Activated CD4-positive, alpha-beta T cell treated with anti-CD3 and anti-CD28 coated beads, Interleukin-2, amount 50 U/mL, for 16 hours (primary cell): ENCODE results near the gene RCSD1.
A peak's percentile ranks its signal among the peaks of the same experiment; 100 is the strongest.

Experiments
- DNase-seq: peaks from one replicate; pipeline ENCODE4 v3.0.0-alpha.2; 2020

Gene RCSD1

DNA sequence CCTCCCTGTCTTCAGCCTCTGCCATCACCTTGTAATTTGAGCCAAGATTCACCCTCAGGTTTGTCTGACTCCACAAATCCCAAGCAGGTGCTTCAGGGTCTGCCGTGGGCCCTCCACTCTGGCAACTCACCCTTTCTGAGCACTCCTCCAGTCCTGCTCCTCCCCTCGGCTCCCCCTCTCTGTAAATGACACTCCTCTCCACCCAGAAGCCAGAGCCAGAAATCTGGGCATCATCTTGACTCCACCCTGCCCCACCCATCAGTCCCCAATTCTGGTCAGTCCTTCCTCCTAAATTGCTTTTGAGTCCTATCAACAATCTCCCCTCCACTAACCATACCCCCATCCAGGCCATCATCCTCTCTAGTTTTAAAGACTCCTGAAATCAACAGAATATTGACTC, 40.5 kb downstream of the RCSD1 start:
- no peak for DNase-seq

DNA sequence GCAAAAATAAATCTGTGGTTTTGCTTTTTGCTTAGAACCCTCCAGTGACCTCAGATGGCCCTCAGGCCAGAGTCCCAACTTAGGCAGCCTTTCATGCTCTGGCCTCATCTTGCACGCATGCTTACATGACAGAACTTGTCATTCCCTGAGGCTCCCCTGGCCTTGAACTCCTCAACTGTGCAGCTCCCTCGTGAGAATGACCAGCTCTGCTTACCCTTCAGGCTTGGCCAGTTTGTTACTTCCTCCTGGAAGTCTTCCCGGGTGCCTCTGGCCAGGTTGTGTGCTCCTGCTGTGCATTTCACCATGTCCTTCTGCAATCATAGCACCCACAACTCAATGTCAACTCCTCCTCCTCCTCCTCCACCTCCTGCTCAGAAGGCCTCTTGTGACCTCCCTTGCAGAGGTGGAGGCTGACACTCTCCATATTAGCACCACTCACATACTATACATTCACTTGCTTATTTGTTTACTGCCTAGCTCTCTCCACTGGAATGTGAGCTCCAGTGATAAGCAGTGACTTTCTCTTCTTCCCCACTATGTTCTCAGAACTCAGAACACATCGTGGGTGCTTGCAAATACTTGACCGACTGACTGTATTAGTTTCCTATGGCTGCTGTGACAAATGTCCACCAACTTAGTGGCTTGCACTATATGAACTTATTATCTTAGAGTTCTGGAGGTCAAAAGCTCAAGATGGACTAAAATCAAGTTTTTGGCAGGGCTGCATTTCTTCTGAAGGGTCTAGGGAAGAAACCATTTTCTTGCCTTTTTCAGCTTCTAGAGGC, 41.9 kb downstream of the RCSD1 start:
- no peak for DNase-seq

DNA sequence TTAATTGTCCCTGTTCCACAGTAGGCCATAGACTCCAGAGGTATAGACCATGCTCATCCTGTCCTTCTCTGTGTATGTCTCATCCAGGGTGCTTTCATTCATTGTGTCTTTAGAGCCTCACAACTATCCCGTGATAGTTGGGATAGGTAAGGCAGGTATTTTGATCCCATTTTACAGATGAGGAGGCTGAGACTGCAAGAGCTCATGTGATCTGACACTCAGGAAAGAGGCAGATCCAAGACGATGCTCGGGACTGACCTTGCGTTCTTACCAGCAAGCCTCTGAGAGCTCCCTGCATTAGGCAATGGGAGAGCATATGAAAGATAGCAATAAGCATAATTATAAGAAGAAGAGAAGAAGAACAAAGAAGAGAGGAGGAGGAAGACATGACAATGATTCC, 42.8 kb downstream of the RCSD1 start:
- DNase-seq: no peak

GRCh38 chr1:167673265-167673664, 43.2 kb downstream of the RCSD1 start:
- no peak for DNase-seq

DNA sequence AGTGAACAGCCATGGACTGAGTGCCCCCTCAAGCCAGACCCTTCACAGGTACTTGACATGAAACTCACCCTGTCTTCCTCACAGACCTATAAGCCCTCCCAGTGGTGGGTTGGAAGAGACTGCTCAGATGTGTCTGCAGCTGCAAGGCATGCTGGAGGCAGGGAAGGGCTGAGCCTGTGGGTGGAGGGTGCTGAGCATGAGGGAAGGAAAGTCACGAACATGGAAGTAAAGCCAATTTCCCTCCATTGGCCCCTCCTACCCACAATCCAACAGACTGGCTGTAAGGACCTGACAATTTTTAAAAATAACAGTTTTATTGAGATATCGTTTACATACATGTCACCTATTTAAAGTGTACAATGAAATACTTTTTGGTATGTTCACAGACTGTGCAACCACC, 44.1 kb downstream of the RCSD1 start:
- no peak for DNase-seq

GRCh38 chr1:167675440-167675839, 45.4 kb downstream of the RCSD1 start:
- DNase-seq: no peak

GRCh38 chr1:167676205-167676915, 46.3 kb downstream of the RCSD1 start:
- peak; percentile 5 for DNase-seq

DNA sequence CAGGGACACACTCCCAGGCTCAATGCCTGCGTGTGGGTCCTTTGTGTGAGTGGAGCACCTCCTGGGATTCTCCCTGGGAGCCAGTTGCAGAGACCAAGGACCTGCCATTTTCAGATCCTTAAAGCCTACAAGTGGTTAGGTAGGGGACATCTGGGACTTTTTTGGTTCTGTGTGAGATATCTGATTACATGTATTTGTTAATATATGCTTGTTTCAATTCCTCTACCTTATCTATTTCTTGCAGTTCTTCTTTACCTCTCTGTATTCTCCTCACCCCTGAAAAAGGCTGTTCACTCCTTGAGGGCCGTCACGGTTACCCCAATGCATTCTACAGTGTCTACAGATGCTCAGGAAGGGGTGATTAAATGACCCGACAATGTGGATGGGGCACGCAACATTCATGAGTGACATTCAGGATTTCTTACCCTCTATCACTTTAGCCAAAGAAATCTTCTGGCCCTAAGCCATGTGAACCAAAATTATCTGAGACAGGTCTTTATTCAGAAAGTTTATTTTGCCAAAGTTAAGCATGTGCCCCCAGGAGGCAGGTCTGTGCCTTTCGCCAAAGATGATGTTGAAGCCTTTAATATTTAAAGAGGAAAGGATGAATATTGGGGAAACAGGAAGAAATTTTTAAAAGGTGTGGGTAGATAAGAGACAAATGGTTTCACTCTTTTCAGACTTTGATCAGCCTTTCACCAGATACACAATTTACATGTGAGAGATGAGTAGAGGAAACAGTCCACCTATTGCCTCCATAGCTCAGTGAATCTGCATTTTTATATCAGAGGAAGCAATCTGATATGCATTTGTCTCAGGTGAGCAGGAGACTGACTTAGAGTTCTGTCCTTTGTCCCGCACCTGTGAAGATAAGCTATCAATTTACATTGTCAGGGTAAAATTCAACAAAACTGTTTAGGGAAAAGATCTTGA, 47.1 kb downstream of the RCSD1 start:
- DNase-seq: no peak

GRCh38 chr1:167678422-167678821, 48.4 kb downstream of the RCSD1 start:
- DNase-seq: no peak

GRCh38 chr1:167678838-167679237, 48.8 kb downstream of the RCSD1 start:
- no peak for DNase-seq

DNA sequence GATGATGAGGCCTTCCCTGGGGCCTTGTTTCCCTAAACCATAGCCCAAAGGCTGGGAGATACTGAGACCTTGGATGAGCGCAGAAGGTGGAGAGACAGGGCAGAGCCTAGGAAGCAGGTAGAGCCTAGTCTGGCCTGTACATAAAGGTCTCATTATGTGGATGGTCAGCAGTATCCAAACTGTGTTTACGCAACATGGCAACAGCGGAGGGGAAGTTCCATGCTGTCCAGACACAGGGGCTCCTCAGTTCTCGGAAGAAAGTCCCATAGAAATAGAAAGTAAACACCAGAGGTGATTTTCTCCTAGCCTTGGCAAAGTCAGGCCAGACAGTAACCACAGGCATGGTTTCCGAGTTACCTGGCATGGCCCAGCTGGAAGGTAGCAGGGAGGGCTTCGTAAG, 49.7 kb downstream of the RCSD1 start:
- DNase-seq: no peak

- DNase-seq: no peak
Measured at GRCh38 chr1:167681024-167681423, 51.0 kb downstream of the RCSD1 start.

GRCh38 chr1:167681451-167682098, 51.5 kb downstream of the RCSD1 start:
- DNase-seq: no peak

DNA sequence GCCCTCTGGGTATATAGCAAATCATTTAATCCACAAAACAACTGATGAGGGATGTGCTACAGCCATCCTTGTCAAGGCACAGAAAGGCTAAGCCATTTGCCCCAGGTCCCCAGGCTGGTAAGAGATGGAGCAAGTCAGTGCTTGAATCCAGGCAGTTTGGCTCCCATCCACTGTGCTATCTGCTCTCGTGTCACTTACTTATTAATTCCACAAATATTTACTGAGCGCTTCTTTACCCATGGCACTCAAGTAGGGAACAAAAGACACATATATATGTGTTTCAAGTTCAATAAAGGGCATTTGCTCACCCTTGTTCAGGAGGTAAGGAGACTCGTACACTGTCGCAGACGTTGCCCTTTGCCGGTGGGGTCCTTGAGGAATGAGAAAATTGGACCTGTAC, 53.2 kb downstream of the RCSD1 start:
- DNase-seq: no peak

GRCh38 chr1:167683641-167684502, 53.8 kb downstream of the RCSD1 start:
- DNase-seq: no peak

GRCh38 chr1:167685844-167686243, 55.8 kb downstream of the RCSD1 start:
- DNase-seq: no peak

- peak; percentile 81 for DNase-seq
Measured at GRCh38 chr1:167687919-167688519, 58.0 kb downstream of the RCSD1 start.

- no peak for DNase-seq
Measured at GRCh38 chr1:167689567-167689920, 59.5 kb downstream of the RCSD1 start.

- no peak for DNase-seq
Measured at GRCh38 chr1:167690053-167690452, 60.0 kb downstream of the RCSD1 start.

- no peak for DNase-seq
Measured at GRCh38 chr1:167693425-167694045, 63.5 kb downstream of the RCSD1 start.

DNA sequence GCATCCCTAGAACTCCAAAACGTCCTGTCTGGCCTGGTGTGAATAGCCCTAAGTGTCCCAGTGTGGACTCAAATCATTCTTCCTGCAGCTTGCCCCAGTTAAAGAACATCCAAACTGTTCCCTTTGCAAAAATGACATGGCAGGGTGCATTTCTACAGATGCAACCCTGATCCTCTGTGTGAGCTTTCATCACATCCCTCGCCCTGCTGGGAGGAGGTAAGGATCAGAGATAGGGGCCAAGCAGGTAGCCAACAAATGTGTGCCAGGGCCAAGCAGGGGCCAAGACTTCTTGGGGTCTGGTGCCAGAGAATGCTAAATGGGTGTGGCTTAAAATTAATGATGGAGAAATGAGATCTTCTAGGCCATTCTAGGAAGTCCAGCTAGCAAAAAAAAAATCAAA, 64.7 kb downstream of the RCSD1 start:
- DNase-seq: no peak
